HEK293 (cell line): Measurements from ENCODE around the gene CADM4.

Experiments
- GFI1B ChIP-seq: fragments of 450-650 bp; formaldehyde crosslinking; IDR thresholded peaks from 2 replicates; pipeline ENCODE4 v1.5.1; 2016; ENCODE audit warnings: missing biosample characterization, missing genetic modification characterization
- KLF1 ChIP-seq: fragments of 450-650 bp; formaldehyde crosslinking; IDR thresholded peaks from 2 replicates; pipeline ENCODE4 v1.5.1; 2016; ENCODE audit warnings: missing biosample characterization, missing genetic modification characterization
- MEIS1 ChIP-seq: sonication (generic); formaldehyde crosslinking; IDR thresholded peaks from 2 replicates; pipeline ENCODE4 v1.8.1; 2022; ENCODE audit warnings: missing genetic modification reagents, mild to moderate bottlenecking, borderline replicate concordance
- MZF1 ChIP-seq: fragments of 450-650 bp; formaldehyde crosslinking; IDR thresholded peaks from 2 replicates; pipeline ENCODE4 v1.5.1; 2017; ENCODE audit warnings: missing biosample characterization, missing genetic modification characterization, borderline replicate concordance
- TRIM28 ChIP-seq: IDR thresholded peaks from 2 replicates; pipeline ENCODE4 v1.6.1; 2011; ENCODE audit warnings: low read length, control low read depth, borderline replicate concordance
- YY1 ChIP-seq: fragments of 450-650 bp; formaldehyde crosslinking; IDR thresholded peaks from 2 replicates; pipeline ENCODE4 v1.5.1; 2018; ENCODE audit warnings: missing biosample characterization, missing genetic modification characterization
- ZBTB17 ChIP-seq: fragments of 450-650 bp; formaldehyde crosslinking; IDR thresholded peaks from 2 replicates; pipeline ENCODE4 v1.5.1; 2016; ENCODE audit warnings: missing biosample characterization, missing genetic modification characterization
- ZEB2 ChIP-seq: fragments of 450-650 bp; formaldehyde crosslinking; IDR thresholded peaks from 2 replicates; pipeline ENCODE4 v1.5.1; 2016; ENCODE audit warnings: missing biosample characterization, missing genetic modification characterization
- ZNF10 ChIP-seq: fragments of 450-650 bp; formaldehyde crosslinking; IDR thresholded peaks from 2 replicates; pipeline ENCODE4 v1.5.1; 2017; ENCODE audit warnings: missing biosample characterization, missing genetic modification characterization
- ZNF214 ChIP-seq: fragments of 450-650 bp; formaldehyde crosslinking; IDR thresholded peaks from 2 replicates; pipeline ENCODE4 v1.5.1; 2017; ENCODE audit warnings: missing biosample characterization, mild to moderate bottlenecking, missing genetic modification characterization, borderline replicate concordance
- ZNF302 ChIP-seq: fragments of 450-650 bp; formaldehyde crosslinking; IDR thresholded peaks from 2 replicates; pipeline ENCODE4 v1.5.1; 2016; ENCODE audit warnings: missing biosample characterization, missing genetic modification characterization, low read depth
- ZNF324 ChIP-seq: fragments of 450-650 bp; formaldehyde crosslinking; IDR thresholded peaks from 2 replicates; pipeline ENCODE4 v1.5.1; 2016; ENCODE audit warnings: missing biosample characterization, missing genetic modification characterization
- ZNF341 ChIP-seq: fragments of 450-650 bp; formaldehyde crosslinking; IDR thresholded peaks from 2 replicates; pipeline ENCODE4; 2016; ENCODE audit warnings: low read depth, missing biosample characterization, missing genetic modification characterization
- ZNF350 ChIP-seq: fragments of 450-650 bp; formaldehyde crosslinking; IDR thresholded peaks from 2 replicates; pipeline ENCODE4 v1.5.0; 2017; ENCODE audit warnings: missing biosample characterization, mild to moderate bottlenecking, missing genetic modification characterization
- ZNF391 ChIP-seq: fragments of 450-650 bp; formaldehyde crosslinking; IDR thresholded peaks from 2 replicates; pipeline ENCODE4 v1.5.1; 2016; ENCODE audit warnings: low read depth, missing biosample characterization, missing genetic modification characterization, borderline replicate concordance
- ZNF423 ChIP-seq: fragments of 450-650 bp; formaldehyde crosslinking; IDR thresholded peaks from 2 replicates; pipeline ENCODE4 v1.5.1; 2016; ENCODE audit warnings: missing biosample characterization, missing genetic modification characterization
- ZNF501 ChIP-seq: fragments of 450-650 bp; formaldehyde crosslinking; IDR thresholded peaks from 2 replicates; pipeline ENCODE4 v1.5.1; 2016; ENCODE audit warnings: missing biosample characterization, missing genetic modification characterization
- ZNF521 ChIP-seq: fragments of 450-650 bp; formaldehyde crosslinking; IDR thresholded peaks from 2 replicates; pipeline ENCODE4 v1.5.1; 2017; ENCODE audit warnings: missing biosample characterization, mild to moderate bottlenecking, missing genetic modification characterization
- ZNF530 ChIP-seq: fragments of 450-650 bp; formaldehyde crosslinking; IDR thresholded peaks from 2 replicates; pipeline ENCODE4 v1.5.1; 2016; ENCODE audit warnings: low read depth, missing biosample characterization, missing genetic modification characterization
- ZNF558 ChIP-seq: fragments of 450-650 bp; formaldehyde crosslinking; IDR thresholded peaks from 2 replicates; pipeline ENCODE4 v1.5.1; 2016; ENCODE audit warnings: missing biosample characterization, missing genetic modification characterization
- ZNF571 ChIP-seq: fragments of 450-650 bp; formaldehyde crosslinking; IDR thresholded peaks from 2 replicates; pipeline ENCODE4 v1.5.0; 2017; ENCODE audit warnings: missing biosample characterization, missing genetic modification characterization
- ZNF600 ChIP-seq: fragments of 450-650 bp; formaldehyde crosslinking; IDR thresholded peaks from 2 replicates; pipeline ENCODE4 v1.5.1; 2016; ENCODE audit warnings: missing biosample characterization, missing genetic modification characterization
- ZNF624 ChIP-seq: fragments of 450-650 bp; formaldehyde crosslinking; IDR thresholded peaks from 2 replicates; pipeline ENCODE4 v1.5.1; 2017; ENCODE audit warnings: missing biosample characterization, missing genetic modification characterization
- ZNF707 ChIP-seq: fragments of 450-650 bp; formaldehyde crosslinking; IDR thresholded peaks from 2 replicates; pipeline ENCODE4 v1.5.1; 2016; ENCODE audit warnings: missing biosample characterization, missing genetic modification characterization
- ZNF785 ChIP-seq: fragments of 450-650 bp; formaldehyde crosslinking; IDR thresholded peaks from 2 replicates; pipeline ENCODE4 v1.5.1; 2016; ENCODE audit warnings: missing biosample characterization, missing genetic modification characterization
- ZNF791 ChIP-seq: fragments of 450-650 bp; formaldehyde crosslinking; IDR thresholded peaks from 2 replicates; pipeline ENCODE4 v1.5.1; 2016; ENCODE audit warnings: missing biosample characterization, missing genetic modification characterization
- ZSCAN16 ChIP-seq: fragments of 450-650 bp; formaldehyde crosslinking; IDR thresholded peaks from 2 replicates; pipeline ENCODE4 v1.5.1; 2016; ENCODE audit warnings: missing biosample characterization, missing genetic modification characterization
- TF ChIP-seq, protein P1 (sequence below): fragments of 450-650 bp; formaldehyde crosslinking; IDR thresholded peaks from 2 replicates; pipeline ENCODE4 v1.5.1; 2016; ENCODE audit warnings: missing biosample characterization, missing genetic modification characterization
- TF ChIP-seq, protein P2 (sequence below): fragments of 450-650 bp; formaldehyde crosslinking; IDR thresholded peaks from 2 replicates; pipeline ENCODE4 v1.5.1; 2017; ENCODE audit warnings: missing biosample characterization, missing genetic modification characterization
- TF ChIP-seq, protein P3 (sequence below): fragments of 450-650 bp; formaldehyde crosslinking; IDR thresholded peaks from 2 replicates; pipeline ENCODE4 v1.5.1; 2016; ENCODE audit warnings: missing biosample characterization, missing genetic modification characterization
- TF ChIP-seq, protein P4 (sequence below): fragments of 450-650 bp; formaldehyde crosslinking; IDR thresholded peaks from 2 replicates; pipeline ENCODE4 v1.5.1; 2016; ENCODE audit warnings: missing biosample characterization, missing genetic modification characterization
- TF ChIP-seq, protein P5 (sequence below): fragments of 450-650 bp; formaldehyde crosslinking; IDR thresholded peaks from 2 replicates; pipeline ENCODE4 v1.5.0; 2017; ENCODE audit warnings: missing biosample characterization, missing genetic modification characterization, borderline replicate concordance
- TF ChIP-seq, protein P6 (sequence below): fragments of 450-650 bp; formaldehyde crosslinking; IDR thresholded peaks from 2 replicates; pipeline ENCODE4 v1.5.1; 2016; ENCODE audit warnings: missing biosample characterization, missing genetic modification characterization

The CADM4 gene

DNA sequence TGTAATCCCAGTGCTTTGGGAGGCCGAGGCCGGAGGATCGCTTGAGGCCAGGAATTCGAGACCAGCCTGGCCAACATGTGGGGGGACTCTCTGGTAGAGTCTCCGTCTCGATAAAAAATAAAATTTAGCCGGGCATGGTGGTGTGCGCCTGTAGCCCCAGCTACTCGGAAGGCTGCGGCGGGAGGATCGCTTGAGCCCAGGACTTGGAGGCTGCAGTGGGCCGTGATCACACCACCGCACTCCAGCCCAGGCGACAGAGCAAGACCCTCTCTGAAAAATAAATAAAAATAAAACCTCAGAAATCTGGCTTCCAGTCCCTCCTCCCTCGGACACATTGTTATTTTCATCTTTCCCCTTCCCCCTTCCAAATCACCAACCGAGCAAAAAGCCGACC lies 44.0 kb downstream of the CADM4 start (continued):
- TF ChIP-seq YY1 (tag by site-specific recombination) (no peak), ZNF624 (tag by site-specific recombination) (no peak), ZNF214 (tag by site-specific recombination) (0 out of 2 replicates have a peak, but pooled peaks have one; percentile 18), ZNF324 (peak; percentile 59), KLF1 (tag by site-specific recombination) (0 out of 2 replicates have a peak, but pooled peaks have one; percentile 16), ZNF521 (tag by site-specific recombination) (no peak), ZNF350 (no peak), MZF1 (0 out of 2 replicates have a peak, but pooled peaks have one; percentile 11), ZBTB17 (tag by site-specific recombination) (no peak; the same call in 1 of the 2 replicates), ZNF423 (tag by site-specific recombination) (no peak), ZSCAN16 (0 out of 2 replicates have a peak, but pooled peaks have one; percentile 66), ZNF501 (0 out of 2 replicates have a peak, but pooled peaks have one; percentile 33), ZNF391 (no peak), ZNF707 (tag by site-specific recombination) (no peak), GFI1B (tag by site-specific recombination) (peak; percentile 89), ZNF791 (tag by site-specific recombination) (no peak), ZNF600 (tag by site-specific recombination) (peak; percentile 76), ZNF530 (tag by site-specific recombination) (no peak), ZEB2 (no peak), ZNF341 (peak; percentile 63), ZNF571 (no peak), ZNF10 (peak; percentile 69; the same call in 1 of the 2 replicates), TRIM28 (no peak), ZNF558 (no peak), ZNF785 (tag by site-specific recombination) (0 out of 2 replicates have a peak, but pooled peaks have one; percentile 26), ZNF302 (tag by site-specific recombination) (0 out of 2 replicates have a peak, but pooled peaks have one; percentile 63), MEIS1 (CRISPR knock-in tag) (no peak)
- TF ChIP-seq, protein P1, sequence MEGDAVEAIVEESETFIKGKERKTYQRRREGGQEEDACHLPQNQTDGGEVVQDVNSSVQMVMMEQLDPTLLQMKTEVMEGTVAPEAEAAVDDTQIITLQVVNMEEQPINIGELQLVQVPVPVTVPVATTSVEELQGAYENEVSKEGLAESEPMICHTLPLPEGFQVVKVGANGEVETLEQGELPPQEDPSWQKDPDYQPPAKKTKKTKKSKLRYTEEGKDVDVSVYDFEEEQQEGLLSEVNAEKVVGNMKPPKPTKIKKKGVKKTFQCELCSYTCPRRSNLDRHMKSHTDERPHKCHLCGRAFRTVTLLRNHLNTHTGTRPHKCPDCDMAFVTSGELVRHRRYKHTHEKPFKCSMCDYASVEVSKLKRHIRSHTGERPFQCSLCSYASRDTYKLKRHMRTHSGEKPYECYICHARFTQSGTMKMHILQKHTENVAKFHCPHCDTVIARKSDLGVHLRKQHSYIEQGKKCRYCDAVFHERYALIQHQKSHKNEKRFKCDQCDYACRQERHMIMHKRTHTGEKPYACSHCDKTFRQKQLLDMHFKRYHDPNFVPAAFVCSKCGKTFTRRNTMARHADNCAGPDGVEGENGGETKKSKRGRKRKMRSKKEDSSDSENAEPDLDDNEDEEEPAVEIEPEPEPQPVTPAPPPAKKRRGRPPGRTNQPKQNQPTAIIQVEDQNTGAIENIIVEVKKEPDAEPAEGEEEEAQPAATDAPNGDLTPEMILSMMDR = peak; percentile 27; the same call in 1 of the 2 replicates
- TF ChIP-seq, protein P2, sequence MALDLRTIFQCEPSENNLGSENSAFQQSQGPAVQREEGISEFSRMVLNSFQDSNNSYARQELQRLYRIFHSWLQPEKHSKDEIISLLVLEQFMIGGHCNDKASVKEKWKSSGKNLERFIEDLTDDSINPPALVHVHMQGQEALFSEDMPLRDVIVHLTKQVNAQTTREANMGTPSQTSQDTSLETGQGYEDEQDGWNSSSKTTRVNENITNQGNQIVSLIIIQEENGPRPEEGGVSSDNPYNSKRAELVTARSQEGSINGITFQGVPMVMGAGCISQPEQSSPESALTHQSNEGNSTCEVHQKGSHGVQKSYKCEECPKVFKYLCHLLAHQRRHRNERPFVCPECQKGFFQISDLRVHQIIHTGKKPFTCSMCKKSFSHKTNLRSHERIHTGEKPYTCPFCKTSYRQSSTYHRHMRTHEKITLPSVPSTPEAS (tag by site-specific recombination) = peak; percentile 31; the same call in 1 of the 2 replicates
- TF ChIP-seq, protein P3, sequence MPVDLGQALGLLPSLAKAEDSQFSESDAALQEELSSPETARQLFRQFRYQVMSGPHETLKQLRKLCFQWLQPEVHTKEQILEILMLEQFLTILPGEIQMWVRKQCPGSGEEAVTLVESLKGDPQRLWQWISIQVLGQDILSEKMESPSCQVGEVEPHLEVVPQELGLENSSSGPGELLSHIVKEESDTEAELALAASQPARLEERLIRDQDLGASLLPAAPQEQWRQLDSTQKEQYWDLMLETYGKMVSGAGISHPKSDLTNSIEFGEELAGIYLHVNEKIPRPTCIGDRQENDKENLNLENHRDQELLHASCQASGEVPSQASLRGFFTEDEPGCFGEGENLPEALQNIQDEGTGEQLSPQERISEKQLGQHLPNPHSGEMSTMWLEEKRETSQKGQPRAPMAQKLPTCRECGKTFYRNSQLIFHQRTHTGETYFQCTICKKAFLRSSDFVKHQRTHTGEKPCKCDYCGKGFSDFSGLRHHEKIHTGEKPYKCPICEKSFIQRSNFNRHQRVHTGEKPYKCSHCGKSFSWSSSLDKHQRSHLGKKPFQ (tag by site-specific recombination) = peak; percentile 74
- TF ChIP-seq, protein P4, sequence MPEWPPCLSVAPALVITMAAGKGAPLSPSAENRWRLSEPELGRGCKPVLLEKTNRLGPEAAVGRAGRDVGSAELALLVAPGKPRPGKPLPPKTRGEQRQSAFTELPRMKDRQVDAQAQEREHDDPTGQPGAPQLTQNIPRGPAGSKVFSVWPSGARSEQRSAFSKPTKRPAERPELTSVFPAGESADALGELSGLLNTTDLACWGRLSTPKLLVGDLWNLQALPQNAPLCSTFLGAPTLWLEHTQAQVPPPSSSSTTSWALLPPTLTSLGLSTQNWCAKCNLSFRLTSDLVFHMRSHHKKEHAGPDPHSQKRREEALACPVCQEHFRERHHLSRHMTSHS (tag by site-specific recombination) = no peak
- TF ChIP-seq, protein P5, sequence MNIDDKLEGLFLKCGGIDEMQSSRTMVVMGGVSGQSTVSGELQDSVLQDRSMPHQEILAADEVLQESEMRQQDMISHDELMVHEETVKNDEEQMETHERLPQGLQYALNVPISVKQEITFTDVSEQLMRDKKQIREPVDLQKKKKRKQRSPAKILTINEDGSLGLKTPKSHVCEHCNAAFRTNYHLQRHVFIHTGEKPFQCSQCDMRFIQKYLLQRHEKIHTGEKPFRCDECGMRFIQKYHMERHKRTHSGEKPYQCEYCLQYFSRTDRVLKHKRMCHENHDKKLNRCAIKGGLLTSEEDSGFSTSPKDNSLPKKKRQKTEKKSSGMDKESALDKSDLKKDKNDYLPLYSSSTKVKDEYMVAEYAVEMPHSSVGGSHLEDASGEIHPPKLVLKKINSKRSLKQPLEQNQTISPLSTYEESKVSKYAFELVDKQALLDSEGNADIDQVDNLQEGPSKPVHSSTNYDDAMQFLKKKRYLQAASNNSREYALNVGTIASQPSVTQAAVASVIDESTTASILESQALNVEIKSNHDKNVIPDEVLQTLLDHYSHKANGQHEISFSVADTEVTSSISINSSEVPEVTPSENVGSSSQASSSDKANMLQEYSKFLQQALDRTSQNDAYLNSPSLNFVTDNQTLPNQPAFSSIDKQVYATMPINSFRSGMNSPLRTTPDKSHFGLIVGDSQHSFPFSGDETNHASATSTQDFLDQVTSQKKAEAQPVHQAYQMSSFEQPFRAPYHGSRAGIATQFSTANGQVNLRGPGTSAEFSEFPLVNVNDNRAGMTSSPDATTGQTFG (tag by site-specific recombination) = no peak
- TF ChIP-seq, protein P6, sequence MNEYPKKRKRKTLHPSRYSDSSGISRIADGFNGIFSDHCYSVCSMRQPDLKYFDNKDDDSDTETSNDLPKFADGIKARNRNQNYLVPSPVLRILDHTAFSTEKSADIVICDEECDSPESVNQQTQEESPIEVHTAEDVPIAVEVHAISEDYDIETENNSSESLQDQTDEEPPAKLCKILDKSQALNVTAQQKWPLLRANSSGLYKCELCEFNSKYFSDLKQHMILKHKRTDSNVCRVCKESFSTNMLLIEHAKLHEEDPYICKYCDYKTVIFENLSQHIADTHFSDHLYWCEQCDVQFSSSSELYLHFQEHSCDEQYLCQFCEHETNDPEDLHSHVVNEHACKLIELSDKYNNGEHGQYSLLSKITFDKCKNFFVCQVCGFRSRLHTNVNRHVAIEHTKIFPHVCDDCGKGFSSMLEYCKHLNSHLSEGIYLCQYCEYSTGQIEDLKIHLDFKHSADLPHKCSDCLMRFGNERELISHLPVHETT (tag by site-specific recombination) = no peak
